ENCODE measurements around the gene TMEM201. TPM values are rescaled to one million over a fixed set of nuclear protein-coding genes. Genes with fewer than 3 reads are reported as not detected.

Gene TMEM201
- total and polyA plus RNA-seq, 2 of the 4 experiments (the other 2 are of a cell fraction) = 1.3 to 8.7 TPM

GRCh38 chr1:9613625-9614299, 25.1 kb downstream of the TMEM201 start:
- Histone ChIP-seq H2BK5ac (ENCODE audit: low read depth, low read length, poor library complexity, severe bottlenecking) (no peak overlapping the region), H3K18ac (ENCODE audit: low read depth, low read length) (no peak overlapping the region), H3K27ac (ENCODE audit: insufficient read depth, low read length) (no peak overlapping the region), H3K4ac (ENCODE audit: low read depth, low read length) (no peak overlapping the region), H2AK5ac (ENCODE audit: low read depth, low read length) (no peak overlapping the region), H3K4me1 (ENCODE audit: control insufficient read depth, insufficient read depth, low read length) (no peaks in the 10 kb centered on the region), H3K56ac (ENCODE audit: extremely low read depth, insufficient read depth, low read length) (no peak overlapping the region), H3K4me3 (ENCODE audit: insufficient read depth, low read depth, low read length) (no peak overlapping the region), H2AFZ (replicated peaks; ENCODE audit: low read length, poor library complexity) (no peak overlapping the region), H3K4me2 (ENCODE audit: low read depth, low read length) (no peak overlapping the region), H4K5ac (ENCODE audit: low read depth, low read length) (no peak overlapping the region), H3K9me1 (ENCODE audit: insufficient read depth, low read length) (no peaks in the 10 kb centered on the region), H3K27me3 (ENCODE audit: control insufficient read depth, insufficient read depth, low read length) (no peaks in the 10 kb centered on the region), H2BK15ac (ENCODE audit: low read depth, low read length) (no peak overlapping the region), H3K9me3 (ENCODE audit: control insufficient read depth, insufficient read depth, low read length) (no peaks in the 10 kb centered on the region), H3K23ac (ENCODE audit: low read depth, low read length) (no peak overlapping the region), H2AK9ac (replicated peaks; ENCODE audit: low read depth, low read length, poor library complexity) (no peak overlapping the region), H3K9ac (ENCODE audit: low read depth, low read length) (no peak overlapping the region), H3K14ac (replicated peaks; ENCODE audit: low read depth, low read length) (no peak overlapping the region), H3K36me3 (ENCODE audit: control insufficient read depth, insufficient read depth, low read length) (peaks cover 20% of the 10 kb centered on the region), H2BK120ac (ENCODE audit: low read depth, low read length) (no peak overlapping the region), H4K8ac (ENCODE audit: low read depth in 2 of 2, low read length in 2 of 2) (no peak overlapping the region), H4K20me1 (ENCODE audit: insufficient read depth, low read length) (no peaks in the 10 kb centered on the region), H4K91ac (ENCODE audit: insufficient read depth, low read depth, low read length) (no peak overlapping the region), H3K79me1 (ENCODE audit: low read depth in 1 of 2, low read length in 2 of 2) (no peaks in the 10 kb centered on the region), H2BK20ac (ENCODE audit: low read depth, low read length) (no peak overlapping the region)
- intact Hi-C loops (cut with micrococcal nuclease) = no loop called here
- DNase-seq = no peak
- no TSS peak for BruUV-seq (replicated peaks)
- TF ChIP-seq MAZ (IDR thresholded peaks at IDR 0.05; ENCODE audit: borderline replicate concordance, low read depth, low read length) (no peak), NFE2L2 (IDR thresholded peaks at IDR 0.05; ENCODE audit: low read depth, low read length) (no peak), BHLHE40 (IDR thresholded peaks at IDR 0.05; ENCODE audit: low read depth, low read length) (no peak), CEBPB (IDR thresholded peaks at IDR 0.05; ENCODE audit: low read depth, low read length) (no peak), USF2 (IDR thresholded peaks at IDR 0.05; ENCODE audit: low read depth, low read length) (no peak), POLR2A (IDR thresholded peaks at IDR 0.05; ENCODE audit: low read depth, low read length) (no peak), CTCF (conservative IDR thresholded peaks at IDR 0.05; ENCODE audit: low read depth, low read length) (no peak), ELK1 (IDR thresholded peaks at IDR 0.05; ENCODE audit: borderline replicate concordance, low read depth, low read length) (no peak), RCOR1 (IDR thresholded peaks at IDR 0.05; ENCODE audit: insufficient replicate concordance, low read length) (no peak), RFX5 (IDR thresholded peaks at IDR 0.05; ENCODE audit: low read depth, low read length) (no peak), FOS (IDR thresholded peaks at IDR 0.05; ENCODE audit: low read depth, low read length) (no peak), MXI1 (IDR thresholded peaks at IDR 0.05; ENCODE audit: borderline replicate concordance, low read depth, low read length) (no peak), SMC3 (IDR thresholded peaks at IDR 0.05; ENCODE audit: low read depth, low read length) (no peak), CHD1 (IDR thresholded peaks at IDR 0.05; ENCODE audit: low read depth, low read length) (no peak), MAFK (IDR thresholded peaks at IDR 0.05; ENCODE audit: low read depth, low read length) (no peak), RAD21 (IDR thresholded peaks at IDR 0.05; ENCODE audit: low read length) (no peak)
- ATAC-seq (ENCODE audit: low read depth) = no peak
- ChIA-PET POLR2A (ENCODE audit: unreplicated experiment) (no interaction called here), CTCF (interaction anchor here (1.7 kb wide), 1 partner anchor 24 kb away, joined by 5 read pairs; no protein-coding TSS in a partner anchor)
- 95% methylated on average over 4 of the region's 17 CpGs; no CpG with 5 or more reads in 1 of the 2 experiments for WGBS, 2 experiments (ENCODE audit: extremely low coverage in 2 of 2, insufficient read length in 1 of 2)
- dilution Hi-C loops (cut with HindIII; ENCODE audit: low sequenced_read_pairs, unreplicated experiment) = no loop called here
- in situ Hi-C loops (cut with MboI; ENCODE audit: low sequenced_read_pairs) = no loop called here

Measured in IMR-90 (cell line).